Skeletal muscle cell (primary cell): ENCODE measurements around the gene SPA17.

ENCODE experiments used
- DNase-seq: peaks from one replicate; pipeline ENCODE4 v3.0.0-alpha.2; 2010; ENCODE audit warnings: low read depth
- H3K4me3 ChIP-seq: 2 replicates; pipeline ENCODE4 v1.5.1; 2011; ENCODE audit warnings: low read depth, mild to moderate bottlenecking, control low read depth, low read length, moderate library complexity

The SPA17 gene

DNA sequence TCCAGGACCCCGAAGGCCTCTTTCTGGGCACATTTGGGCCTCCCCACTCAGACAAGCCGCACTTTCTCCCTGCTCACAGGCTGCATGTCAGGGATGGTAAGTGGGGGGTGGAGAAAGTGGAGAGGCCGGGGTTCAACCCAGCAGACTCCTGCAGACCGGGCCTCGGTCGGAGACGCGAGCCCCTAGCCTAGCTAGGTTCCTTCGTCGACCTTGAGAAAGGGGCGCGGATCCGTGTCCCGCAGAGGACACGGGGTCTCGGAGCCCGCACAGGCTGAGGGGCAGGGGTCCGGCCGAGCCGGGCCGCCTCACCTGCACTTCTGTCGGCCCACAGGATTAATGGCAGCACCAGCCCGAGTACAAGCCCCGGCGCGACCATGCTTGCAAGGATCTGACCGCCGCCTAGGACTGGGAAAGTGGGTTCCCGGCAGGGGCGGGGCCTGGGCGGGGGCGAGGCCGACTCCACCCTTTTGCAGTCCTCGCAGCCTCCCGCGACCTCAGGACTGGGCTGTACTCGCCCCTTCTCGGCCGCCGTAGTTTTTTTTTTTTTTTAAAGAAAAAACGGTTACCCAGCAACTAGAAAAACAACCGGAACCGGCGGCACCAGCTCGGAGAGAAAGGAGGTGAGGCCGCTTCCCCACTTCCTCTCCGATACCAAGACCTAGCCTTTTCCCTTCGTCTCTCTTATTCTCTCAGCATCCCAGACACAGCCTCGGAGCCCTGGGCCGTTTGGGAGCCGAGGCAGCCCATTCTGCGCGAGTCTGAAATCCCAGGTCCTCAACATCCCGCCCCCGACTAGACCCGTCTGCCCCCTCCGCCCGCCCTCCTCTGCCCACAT is at the start of gene SPA17, which contains the start of gene SIAE:
TSS of gene SPA17 (plus strand) at position 572 of the 835 bp plus-strand sequence. CDS start 1,361 bp downstream, outside the sequence.
TSS of gene SIAE (minus strand) at position 407 of the 835 bp plus-strand sequence. CDS start at position 376, 31 bp downstream.
- H3K4me3 ChIP-seq, result peak within 1 kb of the TSS; percentile 75
- peak; percentile 87 for DNase-seq

DNA sequence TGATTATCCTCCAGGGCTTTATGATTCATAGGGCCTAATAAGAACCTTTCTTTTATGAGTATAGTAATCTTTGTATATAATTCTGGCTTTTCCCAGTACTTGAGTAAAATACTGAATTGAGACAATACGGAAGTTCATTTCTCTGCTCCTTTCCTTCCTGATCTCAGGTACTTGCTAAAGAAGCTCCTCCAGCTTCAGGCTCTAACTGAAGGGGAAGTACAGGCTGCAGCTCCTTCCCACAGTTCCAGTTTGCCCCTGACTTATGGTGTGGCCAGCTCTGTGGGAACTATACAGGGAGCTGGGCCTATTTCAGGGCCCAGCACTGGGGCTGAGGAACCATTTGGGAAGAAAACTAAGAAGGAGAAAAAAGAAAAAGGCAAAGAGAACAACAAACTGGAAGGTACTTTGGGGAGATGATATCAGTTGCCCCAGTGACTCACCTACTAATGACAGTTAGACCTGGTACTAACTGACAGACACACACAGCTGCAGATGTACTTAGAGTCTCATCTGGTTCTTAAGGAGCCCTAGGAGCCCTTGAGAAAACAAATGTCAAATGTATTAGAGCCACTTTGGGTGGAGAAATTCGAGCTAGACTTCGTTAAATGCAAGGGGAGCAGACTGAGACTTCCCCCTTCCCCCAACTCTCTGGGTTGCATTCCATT is 48.1 kb upstream of the SPA17 start:
- no peak overlapping the region for H3K4me3 ChIP-seq
- DNase-seq, result no peak

DNA sequence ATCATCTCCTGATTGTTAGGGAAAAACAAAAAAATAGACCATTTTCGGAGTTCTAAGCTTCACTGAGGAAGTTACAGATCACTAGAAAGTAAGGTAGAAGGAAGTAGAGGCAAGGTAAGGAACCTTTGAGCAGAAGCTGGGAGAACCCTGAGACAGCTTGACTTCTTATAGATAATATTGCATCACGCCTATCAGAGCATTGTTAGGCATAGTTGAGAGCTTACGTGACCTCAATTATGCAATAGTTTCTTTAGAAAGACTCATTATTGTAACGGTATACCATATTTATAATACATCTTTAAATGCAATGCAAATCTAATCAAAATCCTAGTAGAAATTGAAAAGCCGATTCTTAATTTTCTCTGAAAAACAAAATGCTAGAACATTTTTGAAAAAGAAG is 46.2 kb upstream of the SPA17 start:
- no peak overlapping the region for H3K4me3 ChIP-seq
- DNase-seq, result no peak

DNA sequence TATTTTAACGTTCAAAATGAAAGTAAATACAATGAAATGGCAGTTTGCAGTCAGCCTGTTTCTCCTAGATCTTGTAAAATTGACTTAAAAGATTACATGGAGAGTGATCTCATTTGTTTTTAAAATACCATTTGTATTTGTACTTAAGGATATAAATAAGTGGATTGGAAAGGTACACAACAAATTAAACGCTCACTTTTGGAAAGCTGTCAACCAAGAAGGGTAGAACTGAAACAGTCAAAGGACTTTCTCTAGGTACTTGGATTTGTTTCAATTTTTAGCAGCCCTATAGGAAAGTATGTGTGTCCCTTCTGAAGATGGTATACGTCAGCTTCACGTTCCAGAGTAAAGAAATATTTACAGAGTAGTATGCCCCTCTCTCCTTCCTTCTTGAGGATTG is 43.7 kb upstream of the SPA17 start:
- DNase-seq, result no peak
- no peak overlapping the region for H3K4me3 ChIP-seq

DNA sequence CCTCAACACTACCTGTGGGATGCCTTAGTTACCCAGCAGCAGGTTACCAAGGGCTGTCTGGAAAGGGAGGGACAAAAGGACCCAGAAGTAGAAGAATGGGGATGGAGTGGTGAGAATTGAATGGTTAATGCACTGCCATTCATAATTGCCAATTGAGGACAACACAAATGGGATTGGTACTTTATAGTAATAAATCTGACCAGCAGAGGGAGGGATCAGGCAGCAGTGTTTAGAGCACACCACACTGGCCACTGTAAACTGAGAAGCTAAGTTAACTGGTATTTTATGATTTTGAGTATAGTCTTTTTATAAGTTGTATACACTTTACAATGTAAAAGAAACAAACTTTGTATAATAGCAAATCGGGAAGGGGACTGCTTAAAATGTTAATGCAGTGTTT is 40.3 kb upstream of the SPA17 start:
- DNase-seq, result no peak
- H3K4me3 ChIP-seq, result no peak overlapping the region

DNA sequence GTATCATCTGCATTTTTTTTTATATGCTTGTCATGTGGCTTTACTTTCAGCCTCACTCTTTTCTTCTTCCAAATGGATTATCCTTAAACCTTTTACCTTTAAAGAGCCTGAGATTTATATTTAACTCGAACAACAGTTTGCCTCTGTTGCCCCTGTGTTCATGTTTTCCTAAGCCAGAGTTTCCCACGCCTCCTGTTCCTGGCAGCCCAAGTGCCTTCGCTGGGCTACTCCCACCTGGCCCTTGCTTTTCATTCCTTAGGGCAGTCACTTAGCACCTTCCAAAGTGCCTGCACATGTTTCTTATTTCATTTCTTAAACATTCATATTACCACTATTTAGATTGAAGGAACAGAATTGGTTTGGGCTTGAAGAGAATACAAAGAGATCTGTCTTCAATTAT is 37.8 kb upstream of the SPA17 start:
- H3K4me3 ChIP-seq, result no peak overlapping the region
- DNase-seq, result no peak

DNA sequence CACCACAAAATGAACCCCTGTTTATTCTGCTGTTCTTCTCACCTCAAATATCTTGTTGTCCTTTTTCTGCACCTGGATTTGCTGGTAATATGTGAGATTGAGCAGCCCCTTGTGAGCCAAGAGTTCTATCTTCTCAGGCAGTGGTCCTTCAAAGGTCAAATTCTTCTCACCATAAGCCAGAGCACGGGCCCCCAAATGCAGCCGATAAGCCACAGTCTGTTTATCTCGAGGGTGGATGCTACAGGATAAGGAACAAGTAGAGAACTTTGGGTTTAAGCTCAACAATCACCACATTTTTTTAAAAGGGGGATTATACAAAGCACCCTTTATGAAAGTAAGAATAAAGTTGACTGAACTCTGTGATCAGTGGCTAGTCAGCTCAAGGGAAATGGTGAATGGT is 35.2 kb upstream of the SPA17 start:
- H3K4me3 ChIP-seq, result no peak overlapping the region
- DNase-seq, result no peak

DNA sequence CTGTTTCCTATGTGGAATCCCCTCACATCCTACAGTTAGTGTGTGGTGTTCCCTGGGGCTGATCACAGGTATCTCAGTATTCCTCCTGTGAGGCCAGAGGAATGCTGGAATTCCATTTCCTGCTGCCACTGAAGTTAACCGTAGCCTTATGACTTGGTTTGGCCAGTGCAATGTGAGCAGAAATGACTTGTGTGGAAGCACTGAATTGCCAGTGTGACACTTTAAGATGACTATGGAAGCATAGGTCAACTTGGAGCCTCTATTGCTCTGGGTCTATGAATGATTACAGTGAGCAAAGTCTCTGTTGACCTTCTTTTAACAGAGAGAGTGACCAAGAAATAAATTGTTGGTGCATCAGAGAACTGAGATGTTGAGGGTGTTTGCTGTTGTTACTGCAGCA is 34.5 kb upstream of the SPA17 start:
- H3K4me3 ChIP-seq, result no peak overlapping the region
- no peak for DNase-seq

DNA sequence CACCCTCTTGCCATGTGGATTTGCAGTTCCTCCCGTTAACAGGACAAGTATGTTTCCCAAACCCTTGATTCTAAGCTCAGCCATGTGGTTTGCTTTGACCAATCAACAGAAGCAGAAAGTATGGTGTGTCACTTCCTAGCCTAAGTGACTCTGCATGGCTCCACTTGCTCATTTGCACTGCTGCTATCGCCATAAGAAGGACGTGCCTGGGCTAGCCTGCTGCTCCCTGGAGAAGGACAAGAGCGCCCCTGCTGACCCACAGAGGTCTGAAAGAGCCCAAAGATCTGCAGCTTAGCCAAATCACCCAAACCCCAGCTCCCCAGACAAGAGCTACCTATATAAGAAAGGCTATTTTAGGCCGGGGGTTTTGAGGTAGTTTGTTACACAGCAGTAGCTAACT is 33.0 kb upstream of the SPA17 start:
- DNase-seq, result no peak
- H3K4me3 ChIP-seq, result no peak overlapping the region

DNA sequence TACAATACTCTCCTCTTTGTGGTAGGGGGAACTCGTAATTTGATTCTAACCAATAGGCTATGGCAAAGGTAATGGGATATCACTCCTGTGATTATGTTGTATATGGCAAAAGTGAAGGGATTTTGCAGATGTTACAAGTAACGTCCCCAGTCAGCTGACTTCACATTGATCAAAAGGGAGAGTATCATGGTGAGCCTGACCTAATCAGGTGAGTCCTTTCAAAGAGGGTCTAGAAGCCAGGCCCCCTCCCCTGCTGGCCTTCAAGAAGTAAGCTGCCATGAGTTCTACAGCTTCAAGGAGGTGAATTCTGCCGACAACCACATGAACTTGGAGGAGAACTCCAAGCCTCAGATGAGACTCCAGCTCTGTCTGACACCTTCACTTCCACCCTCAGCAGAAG is 31.1 kb upstream of the SPA17 start:
- DNase-seq, result no peak
- H3K4me3 ChIP-seq, result no peak overlapping the region

DNA sequence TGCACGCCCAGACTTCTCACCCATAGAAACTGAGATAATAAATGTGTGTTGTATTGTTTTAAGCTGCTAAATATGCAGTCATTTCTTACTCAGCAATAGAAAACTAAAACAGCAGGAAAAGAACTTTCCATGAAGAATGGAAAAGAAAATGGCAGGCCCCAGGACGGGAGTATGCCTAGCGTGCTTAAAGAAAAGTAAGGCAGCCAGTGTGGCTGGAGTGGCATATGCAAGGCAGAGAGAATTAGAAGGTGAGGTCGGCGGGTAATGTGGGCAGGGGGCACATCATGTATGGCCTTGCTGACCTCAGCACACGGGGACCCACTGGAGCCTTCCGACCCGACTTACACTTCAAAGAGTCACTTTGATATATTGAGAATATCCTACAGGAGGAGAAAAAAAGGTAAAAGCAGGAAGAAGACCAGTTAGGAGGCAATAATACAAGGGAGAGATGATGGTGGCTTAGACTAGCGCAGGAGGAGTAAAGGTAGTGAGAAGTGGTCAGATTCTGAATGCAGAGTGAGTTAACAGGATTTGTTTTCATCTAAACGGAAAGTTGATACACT is 30.6 kb upstream of the SPA17 start:
- H3K4me3 ChIP-seq, result no peak overlapping the region
- DNase-seq, result no peak

DNA sequence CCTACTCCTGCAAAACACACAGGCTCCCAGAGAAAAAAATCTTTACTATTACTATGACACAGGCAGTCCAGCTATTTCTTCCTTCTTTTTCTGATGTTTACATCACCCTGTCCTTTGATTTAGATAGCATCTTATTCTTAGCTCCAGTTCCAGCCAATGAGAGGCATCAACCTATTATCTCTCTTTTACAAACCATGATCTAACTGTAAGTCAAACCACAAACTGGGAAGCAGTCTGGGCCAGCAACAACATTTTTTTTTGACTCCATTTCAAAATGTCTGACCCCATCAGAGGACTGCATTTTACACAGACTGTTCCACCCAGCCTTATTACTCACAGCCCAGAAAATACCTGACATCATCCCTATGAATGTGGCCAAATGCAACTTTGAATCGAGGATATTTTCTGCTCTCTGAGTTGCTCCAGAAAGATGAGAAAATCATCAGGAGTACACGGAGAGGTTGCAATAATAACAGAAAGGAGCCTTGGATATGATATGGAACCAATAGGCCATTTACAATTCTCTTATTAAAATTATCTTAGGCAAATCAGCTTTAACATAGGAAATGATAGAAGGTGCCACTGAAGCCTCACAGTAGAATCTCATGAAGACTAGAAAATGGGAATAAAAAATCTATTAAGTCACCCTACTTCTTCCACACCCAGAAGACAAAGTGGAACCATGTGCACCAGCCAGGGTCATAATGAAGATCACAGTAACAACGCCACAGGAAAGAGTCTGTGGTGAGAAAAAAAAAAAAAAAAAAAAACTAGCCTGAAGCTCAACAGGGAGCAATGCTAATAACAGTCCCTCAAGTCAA is 29.9 kb upstream of the SPA17 start:
- DNase-seq, result peak; percentile 88
- no peak overlapping the region for H3K4me3 ChIP-seq

DNA sequence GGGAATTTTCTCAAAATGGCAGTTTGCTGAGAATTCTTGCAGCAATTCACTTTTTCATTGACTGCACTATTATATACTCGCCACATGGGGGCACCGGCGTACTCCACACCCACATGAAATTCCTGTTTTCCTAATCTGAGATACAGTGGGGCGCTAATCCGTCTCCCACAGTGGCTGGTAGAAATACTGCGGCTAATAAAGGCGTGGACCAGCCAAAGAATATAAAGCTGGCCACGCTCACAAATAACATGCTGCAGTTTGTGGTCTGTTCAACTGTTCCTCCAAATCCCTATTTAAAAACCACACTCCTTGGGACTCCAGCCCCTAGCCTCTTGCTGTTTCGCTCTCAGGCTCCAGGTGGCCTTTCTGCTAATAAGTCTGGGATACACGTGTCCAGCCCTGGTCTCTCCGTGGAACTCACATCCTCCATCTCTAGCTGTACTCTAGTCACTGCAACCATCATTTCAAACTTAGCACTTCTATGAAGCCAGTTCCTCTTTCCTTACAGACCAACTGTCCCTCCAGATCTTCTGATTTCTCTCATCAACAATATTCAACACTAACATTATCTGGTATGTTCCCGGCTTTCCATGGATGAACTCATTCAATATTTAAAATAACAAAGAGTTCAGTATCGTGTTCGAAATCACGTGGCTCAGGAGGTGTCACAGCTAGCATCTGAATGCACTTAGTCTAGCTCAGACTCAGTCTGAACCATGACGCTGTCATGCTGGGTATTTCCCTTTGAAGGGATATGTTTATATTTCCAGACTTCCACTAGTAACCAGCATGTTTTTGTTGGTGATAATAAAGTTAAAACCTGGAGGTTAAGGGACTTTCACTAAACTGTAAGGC is 29.1 kb upstream of the SPA17 start:
- peak overlapping the region; percentile 9 for H3K4me3 ChIP-seq
- DNase-seq, result no peak

DNA sequence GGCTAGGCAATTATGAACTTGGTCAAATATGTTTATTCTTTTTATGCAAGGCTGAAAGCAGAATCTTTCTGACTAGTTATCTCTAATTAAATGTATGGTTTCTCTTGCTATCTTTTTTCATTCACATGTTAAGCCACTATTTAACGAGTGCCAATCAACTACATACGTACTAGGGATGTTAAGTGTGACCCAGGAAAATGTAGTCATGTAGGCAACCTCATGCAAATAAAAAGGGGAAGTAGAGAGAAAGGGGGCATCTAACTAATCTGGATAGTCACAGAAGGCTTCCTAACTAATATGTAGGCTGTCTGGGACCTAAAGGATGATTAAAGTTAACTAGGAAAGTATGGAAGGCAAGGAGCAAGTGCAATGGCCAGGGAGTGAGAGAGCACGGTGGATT is 27.6 kb upstream of the SPA17 start:
- H3K4me3 ChIP-seq, result no peak overlapping the region
- DNase-seq, result no peak

DNA sequence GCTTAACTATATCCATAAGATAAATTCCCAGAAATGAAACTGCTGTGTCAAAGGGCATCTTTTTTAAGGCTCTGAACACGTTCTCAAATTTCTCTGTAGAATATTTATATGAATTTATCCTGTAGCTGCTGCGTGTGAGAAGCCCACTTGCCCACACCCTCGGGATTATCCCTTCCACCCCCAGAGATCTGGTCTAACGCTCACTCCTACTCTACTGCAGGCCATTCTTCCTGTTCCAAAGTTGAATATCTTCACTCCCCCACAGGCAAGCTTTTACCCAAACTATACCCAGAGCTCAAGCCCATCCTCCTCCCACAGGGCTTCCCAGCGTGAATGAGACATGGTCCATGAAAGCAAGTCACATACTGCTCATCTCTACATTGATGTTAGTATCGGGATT is 25.1 kb upstream of the SPA17 start:
- no peak for DNase-seq
- no peak overlapping the region for H3K4me3 ChIP-seq

DNA sequence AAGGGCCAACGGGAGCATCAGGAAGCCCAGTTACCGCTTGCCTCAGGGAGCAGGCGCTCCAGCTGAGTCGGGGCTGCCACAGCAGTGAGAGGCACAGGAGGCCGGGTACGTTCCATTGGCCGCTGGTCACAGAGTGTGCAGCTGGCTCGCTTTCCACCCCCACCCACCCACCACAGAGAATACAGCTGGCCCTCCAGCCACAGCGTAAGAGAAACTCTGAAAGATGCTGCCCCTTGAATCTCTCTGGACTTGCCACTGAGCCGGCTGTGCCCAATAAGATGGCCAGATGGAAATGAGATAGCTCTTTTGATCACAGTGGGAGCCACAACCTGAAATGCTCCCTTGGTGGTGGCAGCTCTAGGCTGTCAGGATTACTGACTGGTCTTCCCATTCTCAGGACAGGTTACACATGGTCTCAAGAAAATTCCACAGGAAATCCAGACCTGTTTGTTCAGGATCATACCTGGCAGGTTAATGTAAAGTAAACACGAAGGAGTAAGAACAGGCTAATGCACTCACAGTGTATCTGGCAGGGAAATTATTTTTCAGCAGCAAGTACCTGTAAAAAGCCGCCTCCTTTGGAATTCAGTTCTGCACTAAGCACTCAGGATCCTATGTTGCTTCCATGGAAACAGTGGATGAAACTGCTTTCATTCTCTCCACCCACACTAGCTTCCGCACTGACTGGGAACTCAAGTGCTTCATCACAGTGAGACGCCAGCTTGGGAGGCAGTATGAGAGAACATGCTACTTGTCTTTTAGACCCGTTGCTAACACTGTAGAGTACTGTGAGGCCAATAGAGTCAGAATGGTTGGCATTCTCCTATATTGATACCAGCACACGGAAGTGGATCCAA is 16.7 kb upstream of the SPA17 start:
- no peak overlapping the region for H3K4me3 ChIP-seq

DNA sequence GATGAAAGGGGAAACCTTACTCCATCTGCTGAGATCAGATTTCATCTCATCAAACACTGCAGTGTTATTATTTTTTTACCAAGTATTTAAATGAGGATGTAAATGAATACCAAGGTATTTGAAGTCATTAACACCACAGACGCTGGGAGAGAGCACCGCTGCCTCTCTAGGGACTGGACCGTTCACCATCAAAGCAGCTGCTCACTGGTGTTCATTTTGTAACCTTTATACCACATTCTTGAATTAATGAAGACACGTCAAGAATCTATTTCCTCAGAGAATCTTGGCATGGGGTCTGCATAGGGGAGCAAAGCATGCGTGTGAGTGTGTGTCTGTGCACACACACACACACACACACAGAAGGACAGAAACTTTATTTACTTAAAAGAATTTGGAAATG is 15.8 kb upstream of the SPA17 start:
- DNase-seq, result no peak
- H3K4me3 ChIP-seq, result no peak overlapping the region

More for the DNA sequence above, 16.7 kb upstream of the SPA17 start:
- DNase-seq, result no peak

DNA sequence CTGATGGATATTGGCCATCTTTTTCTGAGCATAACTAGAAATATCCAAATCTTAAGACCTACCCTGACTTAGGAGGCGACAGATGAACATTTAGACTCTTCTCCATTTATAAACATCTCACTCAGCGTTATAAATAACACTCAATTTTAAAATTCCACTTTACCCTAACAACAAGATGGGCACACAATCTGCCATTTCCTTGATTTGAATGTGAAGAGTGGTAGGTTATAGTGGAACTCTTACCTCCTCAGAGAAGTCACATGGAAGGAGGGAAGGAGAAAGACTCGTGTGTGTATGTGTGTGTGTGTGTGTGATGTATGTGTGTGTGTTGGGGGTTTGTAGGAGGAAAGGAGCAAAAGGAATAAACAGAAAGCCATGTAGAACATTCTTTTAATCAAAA is 15.2 kb upstream of the SPA17 start:
- DNase-seq, result no peak
- H3K4me3 ChIP-seq, result no peak overlapping the region
